ENCODE measurements around the gene ANHX.

ANHX gene

DNA sequence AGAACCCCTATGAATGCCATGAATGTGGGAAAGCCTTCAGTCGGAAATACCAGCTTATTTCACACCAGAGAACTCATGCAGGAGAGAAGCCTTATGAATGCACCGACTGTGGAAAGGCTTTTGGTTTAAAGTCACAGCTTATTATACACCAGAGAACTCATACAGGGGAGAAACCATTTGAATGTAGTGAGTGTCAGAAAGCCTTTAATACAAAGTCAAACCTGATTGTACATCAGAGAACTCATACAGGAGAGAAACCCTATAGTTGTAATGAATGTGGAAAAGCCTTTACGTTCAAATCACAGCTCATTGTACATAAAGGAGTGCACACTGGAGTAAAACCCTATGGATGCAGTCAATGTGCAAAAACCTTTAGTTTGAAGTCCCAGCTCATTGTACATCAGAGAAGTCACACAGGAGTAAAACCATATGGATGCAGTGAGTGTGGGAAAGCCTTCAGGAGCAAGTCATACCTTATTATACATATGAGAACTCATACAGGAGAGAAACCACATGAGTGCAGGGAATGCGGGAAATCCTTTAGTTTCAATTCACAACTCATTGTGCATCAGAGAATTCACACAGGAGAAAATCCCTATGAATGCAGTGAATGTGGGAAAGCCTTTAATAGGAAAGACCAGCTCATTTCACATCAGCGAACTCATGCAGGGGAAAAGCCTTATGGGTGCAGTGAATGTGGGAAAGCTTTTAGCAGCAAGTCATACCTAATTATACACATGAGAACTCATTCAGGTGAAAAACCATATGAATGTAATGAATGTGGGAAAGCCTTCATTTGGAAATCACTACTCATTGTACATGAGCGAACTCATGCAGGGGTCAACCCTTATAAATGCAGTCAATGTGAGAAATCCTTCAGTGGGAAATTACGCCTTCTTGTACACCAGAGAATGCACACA is 32.1 kb downstream of the ANHX start:
- DNase-seq (ENCODE audit: low read depth, low spot score), result no peak

GRCh38 chr12:133202493-133203343 is 33.0 kb downstream of the ANHX start:
- DNase-seq (ENCODE audit: low read depth, low spot score), result no peak

DNA sequence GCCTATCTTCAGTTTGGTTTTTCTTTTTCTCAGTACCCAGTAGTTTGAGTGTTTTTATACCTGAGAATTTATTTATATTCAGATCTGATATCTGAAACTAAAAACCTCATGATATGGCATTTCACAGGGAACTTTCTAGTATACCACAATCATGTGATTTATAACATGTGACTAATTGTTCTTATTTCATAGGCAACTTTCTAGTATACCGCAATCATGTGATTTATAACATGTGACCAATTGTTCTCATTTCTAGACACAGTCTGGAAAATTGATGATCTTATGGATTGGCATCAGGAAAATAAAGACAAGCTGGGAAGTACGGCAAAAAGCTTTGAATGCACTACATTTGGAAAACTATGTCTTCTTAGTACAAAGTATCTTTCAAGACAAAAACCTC is 33.8 kb downstream of the ANHX start:
- DNase-seq (ENCODE audit: low read depth, low spot score), result no peak

GRCh38 chr12:133192847-133193246 is 42.8 kb downstream of the ANHX start:
- no peak for DNase-seq (ENCODE audit: low read depth, low spot score)

- DNase-seq (ENCODE audit: low read depth, low spot score), result no peak
Observed at GRCh38 chr12:133190176-133190575, 45.5 kb downstream of the ANHX start.

DNA sequence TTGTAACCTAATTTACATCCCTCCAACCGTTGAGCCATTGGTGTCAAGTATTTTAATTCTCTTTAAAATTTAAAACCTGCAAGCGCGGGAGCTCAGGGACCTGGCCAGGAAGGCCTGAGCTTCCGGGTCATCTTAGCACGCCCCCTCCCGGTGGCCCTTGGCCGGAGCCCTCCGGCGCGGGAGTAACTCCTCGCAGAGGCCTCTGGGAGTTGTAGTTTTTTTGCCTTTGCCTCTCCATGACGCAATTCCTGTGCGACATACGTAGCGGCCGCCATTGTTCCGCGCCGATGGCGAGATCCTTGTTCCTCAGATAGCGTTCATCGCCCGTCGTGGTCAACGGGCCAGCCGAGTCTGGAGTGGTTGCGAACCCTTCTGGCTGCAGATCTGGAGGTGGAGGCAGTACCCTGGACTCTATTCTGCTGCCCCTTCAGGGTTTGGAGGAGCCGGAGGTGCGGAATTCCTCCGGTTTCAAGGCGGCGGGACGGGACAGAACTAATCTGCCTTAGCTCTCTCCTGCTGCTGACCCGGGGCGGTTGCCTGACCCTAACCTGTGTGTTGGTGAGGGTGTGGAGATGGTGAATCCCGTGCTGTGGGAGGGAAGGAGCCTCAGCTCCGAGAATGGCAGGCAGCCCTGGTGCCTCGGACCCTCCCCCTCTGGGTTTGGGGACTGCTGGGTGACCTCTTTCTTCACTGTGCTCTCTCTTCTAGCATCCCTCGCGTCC is 54.3 kb downstream of the ANHX start, which contains the start of gene ZNF268:
TSS of gene ZNF268 (plus strand) at position 258 of the 722 bp plus-strand sequence. CDS start 503 bp downstream, outside the sequence.
- DNase-seq (ENCODE audit: low read depth, low spot score), result peak; percentile 97

GRCh38 chr12:133180669-133181068 is 55.0 kb downstream of the ANHX start:
- no peak for DNase-seq (ENCODE audit: low read depth, low spot score)

GRCh38 chr12:133174901-133175300 is 60.8 kb downstream of the ANHX start:
- DNase-seq (ENCODE audit: low read depth, low spot score), result no peak

DNA sequence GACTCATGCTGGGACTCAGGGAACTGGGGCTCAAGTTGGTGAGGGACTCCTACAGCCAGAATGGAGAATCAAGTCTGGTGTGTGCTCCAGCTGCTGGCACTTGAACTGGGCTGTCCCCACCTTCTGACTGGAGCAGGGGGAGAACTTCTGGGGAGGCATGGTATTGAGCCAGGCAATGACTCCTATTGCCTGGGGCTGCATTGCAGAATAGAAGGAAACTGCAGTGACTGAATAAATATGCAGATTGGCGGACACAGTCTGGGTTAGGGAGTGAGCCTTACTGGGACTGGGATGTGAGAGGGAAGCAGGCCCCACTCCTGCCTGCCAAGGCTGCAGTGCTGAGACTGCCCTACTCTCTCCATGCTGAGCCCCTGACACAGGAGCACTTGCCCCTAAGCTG is 63.2 kb downstream of the ANHX start:
- DNase-seq (ENCODE audit: low read depth, low spot score), result no peak

Data from ELF-1 (cell line).